Measurements from ENCODE around the gene NOL4L.
A peak's percentile ranks its signal among the peaks of the same experiment; 100 is the strongest.

The NOL4L gene

DNA sequence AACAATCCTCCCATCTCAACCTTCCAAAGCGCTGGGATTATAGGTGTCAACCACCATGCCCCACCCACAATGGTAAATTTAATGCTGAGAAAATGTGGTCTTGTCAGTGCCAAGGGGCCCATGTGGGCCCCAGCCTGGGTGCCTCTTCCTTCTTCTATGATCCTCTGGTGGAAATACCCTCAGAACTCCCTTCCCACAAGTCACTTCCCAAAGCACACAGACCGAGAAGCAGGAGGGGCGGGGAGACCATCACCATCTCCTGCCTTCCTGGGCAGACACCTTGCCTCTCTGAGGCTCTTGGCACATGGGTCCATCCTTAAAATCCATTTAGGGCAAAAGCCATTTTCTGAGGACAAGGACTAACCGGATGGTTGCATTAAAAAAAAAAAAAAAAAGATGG lies 59.0 kb downstream of the NOL4L start:
- TF ChIP-seq, protein P1, sequence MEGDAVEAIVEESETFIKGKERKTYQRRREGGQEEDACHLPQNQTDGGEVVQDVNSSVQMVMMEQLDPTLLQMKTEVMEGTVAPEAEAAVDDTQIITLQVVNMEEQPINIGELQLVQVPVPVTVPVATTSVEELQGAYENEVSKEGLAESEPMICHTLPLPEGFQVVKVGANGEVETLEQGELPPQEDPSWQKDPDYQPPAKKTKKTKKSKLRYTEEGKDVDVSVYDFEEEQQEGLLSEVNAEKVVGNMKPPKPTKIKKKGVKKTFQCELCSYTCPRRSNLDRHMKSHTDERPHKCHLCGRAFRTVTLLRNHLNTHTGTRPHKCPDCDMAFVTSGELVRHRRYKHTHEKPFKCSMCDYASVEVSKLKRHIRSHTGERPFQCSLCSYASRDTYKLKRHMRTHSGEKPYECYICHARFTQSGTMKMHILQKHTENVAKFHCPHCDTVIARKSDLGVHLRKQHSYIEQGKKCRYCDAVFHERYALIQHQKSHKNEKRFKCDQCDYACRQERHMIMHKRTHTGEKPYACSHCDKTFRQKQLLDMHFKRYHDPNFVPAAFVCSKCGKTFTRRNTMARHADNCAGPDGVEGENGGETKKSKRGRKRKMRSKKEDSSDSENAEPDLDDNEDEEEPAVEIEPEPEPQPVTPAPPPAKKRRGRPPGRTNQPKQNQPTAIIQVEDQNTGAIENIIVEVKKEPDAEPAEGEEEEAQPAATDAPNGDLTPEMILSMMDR (conservative IDR thresholded peaks at IDR 0.05): no peak
- H3K27ac ChIP-seq: no peak overlapping the region

- H3K27ac ChIP-seq: peak overlapping the region; percentile 46; the same call in 1 of the 2 replicates
- TF ChIP-seq, protein P1 (conservative IDR thresholded peaks at IDR 0.05): no peak
Measured at GRCh38 chr20:32524829-32525501, 60.2 kb downstream of the NOL4L start.

GRCh38 chr20:32523613-32524213 lies 61.4 kb downstream of the NOL4L start:
- H3K27ac ChIP-seq: peak overlapping the region; percentile 46; the same call in 1 of the 2 replicates
- TF ChIP-seq, protein P1 (conservative IDR thresholded peaks at IDR 0.05): no peak

GRCh38 chr20:32522776-32523612 lies 62.1 kb downstream of the NOL4L start:
- TF ChIP-seq, protein P1 (conservative IDR thresholded peaks at IDR 0.05): no peak
- no peak overlapping the region; the same call in 1 of the 2 replicates for H3K27ac ChIP-seq

DNA sequence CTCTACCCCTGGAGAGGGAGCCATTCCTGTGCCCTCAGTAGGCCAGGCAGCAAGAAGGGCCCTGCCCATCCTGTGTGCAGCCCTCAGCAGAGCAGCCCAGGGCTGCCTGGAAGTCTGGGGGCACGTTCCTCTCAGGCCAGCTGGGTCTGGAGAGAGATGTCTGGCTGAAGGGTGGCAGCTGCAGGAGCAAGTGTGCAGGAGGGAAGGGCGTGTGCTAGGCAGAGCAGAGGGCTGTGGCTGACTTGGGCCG lies 62.7 kb downstream of the NOL4L start:
- no peak overlapping the region for H3K27ac ChIP-seq
- TF ChIP-seq, protein P1 (conservative IDR thresholded peaks at IDR 0.05): no peak

- H3K27ac ChIP-seq: no peak overlapping the region
- TF ChIP-seq, protein P1 (conservative IDR thresholded peaks at IDR 0.05): peak; percentile 94
Measured at GRCh38 chr20:32521780-32522525, 63.2 kb downstream of the NOL4L start.

GRCh38 chr20:32520927-32521203 lies 64.3 kb downstream of the NOL4L start:
- TF ChIP-seq, protein P1 (conservative IDR thresholded peaks at IDR 0.05): no peak
- H3K27ac ChIP-seq: no peak overlapping the region
